HG03342 (cell line): Measurements from ENCODE around the gene FKBP2.
A peak's percentile ranks its signal among the peaks of the same experiment; 100 is the strongest.

Experiments used
- ATAC-seq: cut with Tn5 transposase; IDR thresholded peaks from one replicate; pipeline ENCODE4 v1.9.1; 2021; ENCODE audit warnings: mild to moderate bottlenecking, moderate library complexity; ENCODE audit not compliant: unreplicated experiment

The FKBP2 gene

GRCh38 chr11:64218628-64219353 lies 22.1 kb upstream of the FKBP2 start:
- no peak for ATAC-seq

DNA sequence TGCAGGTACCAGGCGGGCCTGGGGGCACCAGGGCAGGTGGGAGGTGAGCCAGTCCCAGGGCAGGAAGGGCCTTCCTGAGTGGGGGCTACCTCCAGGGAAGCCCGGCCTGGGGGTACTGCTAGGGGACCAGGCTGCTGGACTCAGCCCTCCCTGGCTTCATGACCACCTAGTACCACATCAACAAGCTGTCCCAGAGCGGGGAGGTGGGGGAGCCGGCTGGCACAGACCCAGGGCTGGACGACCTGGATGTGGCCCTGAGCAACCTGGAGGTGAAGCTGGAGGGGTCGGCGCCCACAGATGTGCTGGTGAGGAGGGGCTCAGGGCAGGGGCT lies 21.6 kb upstream of the FKBP2 start:
- ATAC-seq: no peak

GRCh38 chr11:64219755-64220154 lies 21.1 kb upstream of the FKBP2 start:
- no peak for ATAC-seq

GRCh38 chr11:64220271-64220670 lies 20.6 kb upstream of the FKBP2 start:
- ATAC-seq: no peak

DNA sequence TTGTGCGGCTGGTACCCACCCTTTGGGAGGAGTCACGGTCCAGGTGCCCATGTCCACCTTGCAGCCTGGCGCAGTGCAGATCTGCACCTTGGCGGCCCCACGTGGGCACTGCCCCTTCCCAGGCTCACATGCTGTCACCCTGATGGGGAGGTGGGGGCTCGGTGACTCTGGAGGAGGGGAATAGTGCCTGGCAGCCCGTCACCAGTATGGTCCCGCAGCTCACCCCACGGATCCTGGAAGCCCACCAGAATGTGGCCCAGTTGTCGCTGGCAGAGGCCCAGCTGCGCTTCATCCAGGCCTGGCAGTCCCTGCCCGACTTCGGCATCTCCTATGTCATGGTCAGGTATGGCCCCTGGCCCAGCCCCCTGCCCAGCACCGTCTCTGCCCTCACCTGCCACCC lies 20.1 kb upstream of the FKBP2 start:
- ATAC-seq: no peak

DNA sequence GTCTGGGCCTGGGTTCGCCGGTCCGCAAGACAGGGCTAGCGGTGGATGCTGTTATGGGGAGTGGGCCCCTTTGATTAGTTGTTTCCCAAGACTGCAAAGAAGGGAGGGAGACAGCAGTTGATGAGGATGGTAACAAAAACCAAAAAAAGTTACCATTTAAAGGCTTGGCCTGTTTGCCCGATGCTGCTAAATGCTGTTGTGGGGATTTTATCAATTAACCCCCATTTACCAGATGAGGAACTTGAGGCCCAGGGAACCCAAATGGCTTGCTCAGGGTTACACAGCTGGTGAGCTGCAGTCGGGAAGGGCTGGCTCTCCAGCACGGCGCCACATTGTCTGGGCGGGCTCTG lies 18.3 kb upstream of the FKBP2 start:
- no peak for ATAC-seq

GRCh38 chr11:64223001-64223651 lies 17.8 kb upstream of the FKBP2 start:
- no peak for ATAC-seq

DNA sequence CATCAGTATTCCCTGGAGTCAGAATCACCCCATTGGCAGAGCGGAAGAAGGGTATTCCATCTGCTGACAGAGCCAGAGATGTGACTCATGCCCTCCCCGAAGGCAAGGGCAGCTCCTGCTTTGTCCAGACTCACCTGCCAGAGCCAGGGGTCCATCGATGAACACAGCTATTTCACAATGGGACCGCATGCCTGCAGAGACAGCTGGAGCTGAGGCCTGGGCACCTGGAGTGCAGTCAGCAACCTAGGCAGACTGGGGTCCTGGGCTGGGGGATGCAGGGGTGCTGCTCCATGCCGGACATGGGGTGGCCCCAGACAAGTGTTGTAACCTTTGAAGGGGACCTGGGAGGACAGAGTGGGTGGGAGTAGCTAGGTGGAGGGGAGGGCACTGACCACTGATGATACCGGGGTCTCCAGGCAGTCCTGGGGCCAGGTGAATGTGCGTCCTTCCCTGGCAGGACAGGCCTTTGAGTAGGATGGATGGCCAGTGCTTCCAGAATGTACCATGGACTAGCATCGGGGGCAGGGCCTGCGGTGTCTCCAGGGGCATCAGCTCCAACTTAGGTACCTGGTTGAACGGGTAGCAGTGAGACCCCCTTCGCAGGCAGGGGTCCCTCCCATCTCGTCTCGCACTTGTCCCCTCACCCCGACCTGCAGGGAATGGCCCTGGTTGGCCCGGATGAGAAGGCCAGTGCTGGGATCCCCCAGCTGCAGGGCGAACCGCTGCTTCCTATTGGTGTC lies 16.6 kb upstream of the FKBP2 start:
- no peak for ATAC-seq

- no peak for ATAC-seq
Measured at GRCh38 chr11:64224891-64225607, 15.8 kb upstream of the FKBP2 start.

- peak; percentile 50 for ATAC-seq
Measured at GRCh38 chr11:64225608-64226506, 15.0 kb upstream of the FKBP2 start, which contains the start of the genes NUDT22 and TRPT1. Gene NUDT22, plus strand, starts transcription at chr11:64226274. Its CDS starts 379 bp downstream, at chr11:64226653. Gene TRPT1, minus strand, starts transcription at chr11:64226186. Its CDS starts 326 bp downstream, at chr11:64225860.

DNA sequence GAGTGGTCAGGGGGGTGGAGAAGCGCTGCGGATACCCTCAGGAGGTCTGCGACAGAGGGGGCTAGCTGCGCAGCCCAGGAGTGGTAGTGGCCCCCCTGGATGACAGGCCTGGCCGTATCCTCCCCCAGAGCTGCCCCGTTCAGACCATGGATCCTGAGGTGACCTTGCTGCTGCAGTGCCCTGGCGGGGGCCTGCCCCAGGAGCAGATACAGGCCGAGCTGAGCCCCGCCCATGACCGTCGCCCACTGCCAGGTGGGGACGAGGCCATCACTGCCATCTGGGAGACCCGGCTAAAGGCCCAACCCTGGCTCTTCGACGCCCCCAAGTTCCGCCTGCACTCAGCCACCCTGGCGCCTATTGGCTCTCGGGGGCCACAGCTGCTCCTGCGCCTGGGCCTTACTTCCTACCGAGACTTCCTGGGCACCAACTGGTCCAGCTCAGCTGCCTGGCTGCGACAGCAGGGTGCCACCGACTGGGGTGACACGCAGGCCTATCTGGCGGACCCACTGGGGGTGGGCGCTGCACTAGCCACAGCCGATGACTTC lies 14.3 kb upstream of the FKBP2 start:
- no peak for ATAC-seq

GRCh38 chr11:64227405-64227956 lies 13.4 kb upstream of the FKBP2 start:
- no peak for ATAC-seq

DNA sequence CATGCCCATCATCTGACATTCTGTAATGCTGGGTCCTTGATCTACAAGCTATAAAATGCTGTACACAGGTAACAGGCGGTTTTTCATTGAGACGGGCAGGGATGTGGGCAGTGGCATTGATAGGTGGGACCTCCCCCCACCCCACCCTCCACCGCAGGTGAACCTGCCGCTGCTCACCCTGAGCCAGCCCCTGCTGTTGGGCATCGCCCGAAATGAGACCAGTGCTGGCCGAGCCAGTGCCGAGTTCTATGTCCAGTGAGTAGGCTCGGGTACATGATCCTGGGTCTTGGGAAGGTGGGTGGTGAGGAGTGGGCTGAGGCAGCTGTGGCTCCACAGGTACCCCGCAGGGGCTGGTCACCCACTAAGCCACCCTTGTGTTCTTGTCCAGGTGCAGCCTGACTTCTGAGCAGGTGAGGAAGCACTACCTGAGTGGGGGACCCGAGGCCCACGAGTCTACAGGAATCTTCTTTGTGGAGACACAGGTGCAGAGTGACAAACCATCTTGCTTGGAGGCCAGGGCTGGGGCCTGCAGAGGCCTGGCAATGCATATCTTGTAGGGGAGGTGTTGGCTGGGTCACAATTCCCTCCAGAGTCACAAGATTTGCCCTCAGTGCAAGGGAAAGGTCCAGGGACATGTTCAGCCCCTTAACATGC lies 11.7 kb upstream of the FKBP2 start:
- ATAC-seq: no peak

GRCh38 chr11:64229744-64230170 lies 11.1 kb upstream of the FKBP2 start:
- no peak for ATAC-seq

DNA sequence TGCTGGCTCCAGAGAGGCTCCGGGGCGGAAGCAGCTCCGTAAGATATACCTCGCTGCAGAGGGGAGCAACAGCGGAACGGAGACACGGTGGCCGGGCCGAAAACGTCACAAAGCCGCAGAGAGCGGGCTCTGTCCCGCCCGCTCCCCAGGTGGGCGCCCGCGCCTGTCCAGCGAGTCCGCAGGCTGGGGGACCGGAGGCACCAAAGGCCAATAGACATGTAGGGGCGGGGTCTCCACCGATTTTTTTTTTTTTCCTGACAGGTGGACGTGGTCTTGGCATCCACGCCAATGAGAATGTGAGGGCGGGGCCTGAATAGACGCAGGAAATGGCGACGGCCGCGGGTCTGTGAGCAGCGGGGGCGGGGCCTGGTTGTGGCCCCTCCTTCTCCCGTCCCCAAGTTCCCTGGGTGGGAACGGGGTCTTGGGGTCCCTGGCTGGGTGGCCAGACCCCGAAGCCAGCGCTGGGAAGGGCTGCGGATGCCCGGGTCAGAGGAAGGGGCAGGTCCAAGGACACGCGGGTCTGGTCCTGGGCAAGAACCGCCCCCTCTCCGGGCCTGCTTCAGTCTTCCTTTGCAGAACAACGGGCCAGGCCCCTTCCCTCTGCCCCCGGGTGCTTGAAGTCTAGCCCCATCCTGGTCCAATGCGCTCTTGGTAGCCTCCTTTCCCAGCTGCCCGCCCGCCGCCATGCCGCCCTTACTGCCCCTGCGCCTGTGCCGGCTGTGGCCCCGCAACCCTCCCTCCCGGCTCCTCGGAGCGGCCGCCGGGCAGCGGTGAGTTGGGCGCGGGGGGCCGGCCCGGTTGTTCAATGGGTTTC lies 10.5 kb upstream of the FKBP2 start, which contains the start of gene DNAJC4:
DNAJC4 (plus strand) TSS at position 378 of the 814 bp plus-strand sequence; CDS start at position 685, 307 bp downstream.
- peak; percentile 40 for ATAC-seq

GRCh38 chr11:64230985-64231365 lies 9.9 kb upstream of the FKBP2 start:
- ATAC-seq: no peak

- ATAC-seq: no peak
Measured at GRCh38 chr11:64231546-64231945, 9.3 kb upstream of the FKBP2 start.
